OCI-LY3 (cell line): Measurements from ENCODE around the gene IL1A.

Experiments used
- H2AFZ ChIP-seq: fragments of 200-600, 300-600 bp; shearing (Covaris generic); 2 replicates; pipeline ENCODE4 v1.6.0; 2014; ENCODE audit warnings: antibody characterized with exemption, low read depth, low read length
- H3K27ac ChIP-seq: fragments of 200-600, 300-600 bp; sonication (generic); 2 replicates; pipeline ENCODE4 v1.5.1; 2014; ENCODE audit warnings: mild to moderate bottlenecking, low read length, moderate library complexity, mixed read lengths
- H3K27me3 ChIP-seq: fragments of 200-600, 300-600 bp; sonication (generic); 2 replicates; pipeline ENCODE4 v1.6.1; 2014; ENCODE audit warnings: low read depth, low read length, mixed read lengths
- H3K36me3 ChIP-seq: fragments of 200-600, 300-600 bp; sonication (generic); replicated peaks from 2 replicates; pipeline ENCODE3; 2014; ENCODE audit warnings: low read depth, low read length, mixed read lengths
- H3K4me1 ChIP-seq: fragments of 300-600, 200-600 bp; sonication (generic); 2 replicates; pipeline ENCODE4 v1.6.1; 2014; ENCODE audit warnings: low read length, mixed read lengths
- H3K4me2 ChIP-seq: fragments of 200-600, 300-600 bp; sonication (generic); 2 replicates; pipeline ENCODE4 v1.6.1; 2014; ENCODE audit warnings: low read length, mixed read lengths
- H3K4me3 ChIP-seq: fragments of 300-600, 200-600 bp; sonication (generic); 2 replicates; pipeline ENCODE4 v1.5.1; 2014; ENCODE audit warnings: antibody characterized with exemption, mild to moderate bottlenecking, low read length, moderate library complexity
- H3K79me2 ChIP-seq: fragments of 300-600, 200-600 bp; shearing (Covaris generic); 2 replicates; pipeline ENCODE4 v1.6.1; 2014; ENCODE audit warnings: mild to moderate bottlenecking, low read length, mixed read lengths
- H3K9ac ChIP-seq: fragments of 300-600, 200-600 bp; shearing (Covaris generic); 2 replicates; pipeline ENCODE4 v1.6.0; 2014; ENCODE audit warnings: mild to moderate bottlenecking, low read length, moderate library complexity
- H3K9me3 ChIP-seq: fragments of 200-600, 300-600 bp; shearing (Covaris generic); 2 replicates; pipeline ENCODE4 v1.6.1; 2014; ENCODE audit warnings: low read length, mixed read lengths; ENCODE audit not compliant: insufficient read depth
- H4K20me1 ChIP-seq: fragments of 200-600, 300-600 bp; sonication (generic); 2 replicates; pipeline ENCODE4 v1.6.1; 2016; ENCODE audit warnings: low read length, mixed read lengths; ENCODE audit not compliant: insufficient read depth
- CTCF ChIP-seq: fragments of 200-600, 300-600 bp; sonication (generic); IDR thresholded peaks from 2 replicates; pipeline ENCODE4 v1.5.1; 2014; ENCODE audit warnings: antibody characterized with exemption, low read length, low read depth
- EZH2phosphoT487 ChIP-seq: fragments of 200-600 bp; shearing (Covaris generic); IDR thresholded peaks from 2 replicates; pipeline ENCODE4 v1.6.1; 2018; ENCODE audit warnings: antibody characterized with exemption, mixed run types, low read depth

IL1A gene

GRCh38 chr2:112829101-112829960 lies 45.0 kb upstream of the IL1A start:
- no peaks in the 10 kb centered on the region for H3K79me2 ChIP-seq
- H4K20me1 ChIP-seq, result no peaks in the 10 kb centered on the region
- TF ChIP-seq EZH2phosphoT487 (no peak), CTCF (no peak)
- H3K9ac ChIP-seq, result no peak overlapping the region
- H3K4me3 ChIP-seq, result no peak overlapping the region
- H2AFZ ChIP-seq, result no peak overlapping the region
- H3K4me2 ChIP-seq, result no peak overlapping the region
- no peaks in the 10 kb centered on the region for H3K36me3 ChIP-seq
- no peak overlapping the region for H3K27ac ChIP-seq
- H3K9me3 ChIP-seq, result no peaks in the 10 kb centered on the region
- H3K4me1 ChIP-seq, result peaks cover 3% of the 10 kb centered on the region; the same call in 1 of the 2 replicates
- no peaks in the 10 kb centered on the region for H3K27me3 ChIP-seq

- H3K36me3 ChIP-seq, result no peaks in the 10 kb centered on the region
- H3K4me1 ChIP-seq, result peaks cover 3% of the 10 kb centered on the region; the same call in 1 of the 2 replicates
- H3K79me2 ChIP-seq, result no peaks in the 10 kb centered on the region
- no peak overlapping the region for H3K9ac ChIP-seq
- H3K27me3 ChIP-seq, result no peaks in the 10 kb centered on the region
- no peaks in the 10 kb centered on the region for H3K9me3 ChIP-seq
- no peak overlapping the region for H3K27ac ChIP-seq
- H2AFZ ChIP-seq, result no peak overlapping the region
- TF ChIP-seq CTCF (no peak), EZH2phosphoT487 (no peak)
- no peak overlapping the region for H3K4me2 ChIP-seq
- no peaks in the 10 kb centered on the region for H4K20me1 ChIP-seq
- H3K4me3 ChIP-seq, result no peak overlapping the region
These were observed 44.0 kb upstream of the IL1A start for GRCh38 chr2:112828251-112828691.

GRCh38 chr2:112827604-112828185 lies 43.4 kb upstream of the IL1A start:
- Histone ChIP-seq H3K27ac (no peak overlapping the region), H2AFZ (no peak overlapping the region), H4K20me1 (no peaks in the 10 kb centered on the region), H3K79me2 (no peaks in the 10 kb centered on the region), H3K4me1 (peaks cover 3% of the 10 kb centered on the region; the same call in 1 of the 2 replicates), H3K4me2 (no peak overlapping the region), H3K27me3 (no peaks in the 10 kb centered on the region), H3K9ac (no peak overlapping the region), H3K36me3 (no peaks in the 10 kb centered on the region), H3K4me3 (no peak overlapping the region), H3K9me3 (no peaks in the 10 kb centered on the region)
- TF ChIP-seq EZH2phosphoT487, result no peak
- no peak for TF ChIP-seq CTCF

- H3K9me3 ChIP-seq, result no peaks in the 10 kb centered on the region
These were observed 42.7 kb upstream of the IL1A start for GRCh38 chr2:112827009-112827408.

More at GRCh38 chr2:112827009-112827408, 42.7 kb upstream of the IL1A start:
- Histone ChIP-seq H4K20me1 (no peaks in the 10 kb centered on the region), H3K4me2 (no peak overlapping the region), H3K36me3 (no peaks in the 10 kb centered on the region), H3K4me3 (no peak overlapping the region), H3K4me1 (peaks cover 3% of the 10 kb centered on the region; the same call in 1 of the 2 replicates), H3K79me2 (no peaks in the 10 kb centered on the region), H3K27ac (no peak overlapping the region), H3K27me3 (no peaks in the 10 kb centered on the region), H3K9ac (no peak overlapping the region), H2AFZ (no peak overlapping the region)
- no peak for TF ChIP-seq EZH2phosphoT487
- no peak for TF ChIP-seq CTCF
